HEK293 (cell line): ENCODE measurements around the gene PHTF1.

Experiments
- MYNN ChIP-seq: fragments of 450-650 bp; formaldehyde crosslinking; IDR thresholded peaks from 2 replicates; pipeline ENCODE4 v1.5.1; 2016; ENCODE audit warnings: missing biosample characterization, missing genetic modification characterization, borderline replicate concordance
- ZBTB20 ChIP-seq: fragments of 450-650 bp; formaldehyde crosslinking; IDR thresholded peaks from 2 replicates; pipeline ENCODE4 v1.5.1; 2016; ENCODE audit warnings: missing biosample characterization, missing genetic modification characterization
- ZNF354C ChIP-seq: fragments of 450-650 bp; formaldehyde crosslinking; IDR thresholded peaks from 2 replicates; pipeline ENCODE4 v1.5.1; 2016; ENCODE audit warnings: missing biosample characterization, missing genetic modification characterization, low read depth, borderline replicate concordance
- ZNF76 ChIP-seq: fragments of 450-650 bp; formaldehyde crosslinking; IDR thresholded peaks from 2 replicates; pipeline ENCODE4; 2016; ENCODE audit warnings: low read depth, missing biosample characterization, missing genetic modification characterization, borderline replicate concordance
- ZSCAN30 ChIP-seq: fragments of 450-650 bp; IDR thresholded peaks from 2 replicates; pipeline ENCODE4 v1.5.1; 2018; ENCODE audit warnings: missing biosample characterization, mild to moderate bottlenecking, missing genetic modification characterization, moderate library complexity
- TF ChIP-seq, protein P1 (sequence below): fragments of 450-650 bp; formaldehyde crosslinking; IDR thresholded peaks from 2 replicates; pipeline ENCODE4 v1.5.1; 2016; ENCODE audit warnings: missing biosample characterization, missing genetic modification characterization
- TF ChIP-seq, protein P2 (sequence below): fragments of 450-650 bp; formaldehyde crosslinking; IDR thresholded peaks from 2 replicates; pipeline ENCODE4 v1.5.1; 2016; ENCODE audit warnings: missing biosample characterization, missing genetic modification characterization
- TF ChIP-seq, protein P3 (sequence below): fragments of 450-650 bp; IDR thresholded peaks from 2 replicates; pipeline ENCODE4 v1.5.1; 2018; ENCODE audit warnings: missing biosample characterization, missing genetic modification characterization

DNA sequence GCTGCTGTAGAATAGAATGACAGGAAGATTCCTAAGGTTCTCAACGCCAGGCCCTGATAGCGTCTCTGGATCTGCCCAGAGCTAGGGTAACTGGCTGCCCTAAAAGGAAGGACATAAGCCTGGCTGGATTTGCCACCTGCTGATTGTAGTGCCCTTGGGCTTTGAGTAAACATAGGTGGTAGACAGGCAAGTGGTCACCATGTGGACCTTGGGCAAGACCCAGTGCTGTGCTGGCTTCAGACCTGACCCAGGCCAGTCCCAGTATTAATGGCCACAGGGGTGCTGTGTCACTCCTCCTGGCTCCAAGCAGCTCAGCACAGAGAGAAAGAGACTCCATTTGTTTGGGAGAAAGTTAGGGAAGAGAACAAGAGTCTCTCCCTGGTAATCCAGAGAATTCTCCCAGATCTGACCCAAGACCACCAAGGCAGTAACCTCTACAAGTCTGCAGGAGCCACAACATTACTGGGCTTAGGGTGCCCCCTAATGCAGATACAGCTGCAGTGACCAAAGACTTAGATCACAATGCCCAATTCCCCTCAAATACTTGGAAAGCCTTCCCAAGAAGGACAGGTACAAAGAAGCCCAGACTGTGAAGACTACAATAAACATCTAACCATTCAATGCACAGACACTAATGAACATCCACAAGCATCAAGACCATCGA, 44.5 kb downstream of the PHTF1 start:
- TF ChIP-seq, protein P1, sequence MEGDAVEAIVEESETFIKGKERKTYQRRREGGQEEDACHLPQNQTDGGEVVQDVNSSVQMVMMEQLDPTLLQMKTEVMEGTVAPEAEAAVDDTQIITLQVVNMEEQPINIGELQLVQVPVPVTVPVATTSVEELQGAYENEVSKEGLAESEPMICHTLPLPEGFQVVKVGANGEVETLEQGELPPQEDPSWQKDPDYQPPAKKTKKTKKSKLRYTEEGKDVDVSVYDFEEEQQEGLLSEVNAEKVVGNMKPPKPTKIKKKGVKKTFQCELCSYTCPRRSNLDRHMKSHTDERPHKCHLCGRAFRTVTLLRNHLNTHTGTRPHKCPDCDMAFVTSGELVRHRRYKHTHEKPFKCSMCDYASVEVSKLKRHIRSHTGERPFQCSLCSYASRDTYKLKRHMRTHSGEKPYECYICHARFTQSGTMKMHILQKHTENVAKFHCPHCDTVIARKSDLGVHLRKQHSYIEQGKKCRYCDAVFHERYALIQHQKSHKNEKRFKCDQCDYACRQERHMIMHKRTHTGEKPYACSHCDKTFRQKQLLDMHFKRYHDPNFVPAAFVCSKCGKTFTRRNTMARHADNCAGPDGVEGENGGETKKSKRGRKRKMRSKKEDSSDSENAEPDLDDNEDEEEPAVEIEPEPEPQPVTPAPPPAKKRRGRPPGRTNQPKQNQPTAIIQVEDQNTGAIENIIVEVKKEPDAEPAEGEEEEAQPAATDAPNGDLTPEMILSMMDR (tag by site-specific recombination): no peak
- TF ChIP-seq, protein P2, sequence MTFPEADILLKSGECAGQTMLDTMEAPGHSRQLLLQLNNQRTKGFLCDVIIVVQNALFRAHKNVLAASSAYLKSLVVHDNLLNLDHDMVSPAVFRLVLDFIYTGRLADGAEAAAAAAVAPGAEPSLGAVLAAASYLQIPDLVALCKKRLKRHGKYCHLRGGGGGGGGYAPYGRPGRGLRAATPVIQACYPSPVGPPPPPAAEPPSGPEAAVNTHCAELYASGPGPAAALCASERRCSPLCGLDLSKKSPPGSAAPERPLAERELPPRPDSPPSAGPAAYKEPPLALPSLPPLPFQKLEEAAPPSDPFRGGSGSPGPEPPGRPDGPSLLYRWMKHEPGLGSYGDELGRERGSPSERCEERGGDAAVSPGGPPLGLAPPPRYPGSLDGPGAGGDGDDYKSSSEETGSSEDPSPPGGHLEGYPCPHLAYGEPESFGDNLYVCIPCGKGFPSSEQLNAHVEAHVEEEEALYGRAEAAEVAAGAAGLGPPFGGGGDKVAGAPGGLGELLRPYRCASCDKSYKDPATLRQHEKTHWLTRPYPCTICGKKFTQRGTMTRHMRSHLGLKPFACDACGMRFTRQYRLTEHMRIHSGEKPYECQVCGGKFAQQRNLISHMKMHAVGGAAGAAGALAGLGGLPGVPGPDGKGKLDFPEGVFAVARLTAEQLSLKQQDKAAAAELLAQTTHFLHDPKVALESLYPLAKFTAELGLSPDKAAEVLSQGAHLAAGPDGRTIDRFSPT (tag by site-specific recombination): no peak
- no peak for TF ChIP-seq ZBTB20 (tag by site-specific recombination)
- TF ChIP-seq ZNF76: no peak
- TF ChIP-seq MYNN (tag by site-specific recombination): no peak
- no peak for TF ChIP-seq ZNF354C (tag by site-specific recombination)
- no peak for TF ChIP-seq ZSCAN30 (tag by site-specific recombination)
- TF ChIP-seq, protein P3, sequence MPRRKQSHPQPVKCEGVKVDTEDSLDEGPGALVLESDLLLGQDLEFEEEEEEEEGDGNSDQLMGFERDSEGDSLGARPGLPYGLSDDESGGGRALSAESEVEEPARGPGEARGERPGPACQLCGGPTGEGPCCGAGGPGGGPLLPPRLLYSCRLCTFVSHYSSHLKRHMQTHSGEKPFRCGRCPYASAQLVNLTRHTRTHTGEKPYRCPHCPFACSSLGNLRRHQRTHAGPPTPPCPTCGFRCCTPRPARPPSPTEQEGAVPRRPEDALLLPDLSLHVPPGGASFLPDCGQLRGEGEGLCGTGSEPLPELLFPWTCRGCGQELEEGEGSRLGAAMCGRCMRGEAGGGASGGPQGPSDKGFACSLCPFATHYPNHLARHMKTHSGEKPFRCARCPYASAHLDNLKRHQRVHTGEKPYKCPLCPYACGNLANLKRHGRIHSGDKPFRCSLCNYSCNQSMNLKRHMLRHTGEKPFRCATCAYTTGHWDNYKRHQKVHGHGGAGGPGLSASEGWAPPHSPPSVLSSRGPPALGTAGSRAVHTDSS (tag by site-specific recombination): no peak
